Mesothelial cell of epicardium (in vitro differentiated cells): ENCODE data around the gene PLXNC1. TPM values are rescaled to one million over a fixed set of nuclear protein-coding genes. Genes with fewer than 3 reads are reported as not detected.

Experiments used
- DNase-seq, 2 experiments: peaks; one replicate each; pipeline ENCODE4 v3.0.0; 2021; ENCODE audit warnings: low spot score in 2 of 2; ENCODE audit not compliant: unreplicated experiment in 2 of 2
- H3K27ac Mint-ChIP-seq: 2 replicates; pipeline ENCODE4 v1.8.0; 2021; ENCODE audit warnings: mixed read lengths
- H3K27me3 Mint-ChIP-seq: 2 replicates; pipeline ENCODE4 v1.8.0; 2021; ENCODE audit warnings: low read depth, mixed read lengths
- H3K36me3 Mint-ChIP-seq: 2 replicates; pipeline ENCODE4 v1.8.0; 2021; ENCODE audit warnings: mixed read lengths
- H3K4me1 Mint-ChIP-seq: 2 replicates; pipeline ENCODE4 v1.8.0; 2021; ENCODE audit warnings: mixed read lengths
- H3K4me3 Mint-ChIP-seq: 2 replicates; pipeline ENCODE4 v1.8.0; 2021; ENCODE audit warnings: mild to moderate bottlenecking, moderate library complexity, mixed read lengths
- H3K9me3 Mint-ChIP-seq: 2 replicates; pipeline ENCODE4 v1.8.0; 2021; ENCODE audit warnings: mixed read lengths
- CTCF ChIP-seq: fragments of 200-600 bp; sonication (generic); IDR thresholded peaks from one replicate; pipeline ENCODE4 v1.5.0; 2021; ENCODE audit warnings: antibody characterized with exemption; ENCODE audit not compliant: unreplicated experiment
- total RNA-seq: library from RNA; stranded (reverse); gene quantifications from 3 replicates; pipeline ENCODE4 v1.2.1, GENCODE V29; 2021

The PLXNC1 gene
- total RNA-seq, 1 donor from 2014 or later, result 3.4 TPM

- peaks cover 9% of the 10 kb centered on the region for H3K4me1 Mint-ChIP-seq
- no peak for TF ChIP-seq CTCF
- H3K9me3 Mint-ChIP-seq, result peaks cover under 1% of the 10 kb centered on the region
- no peak overlapping the region for H3K4me3 Mint-ChIP-seq
- no peaks in the 10 kb centered on the region for H3K36me3 Mint-ChIP-seq
- no peak for DNase-seq
- no peak overlapping the region for H3K27ac Mint-ChIP-seq
- H3K27me3 Mint-ChIP-seq, result peaks cover 48% of the 10 kb centered on the region
Measured at GRCh38 chr12:94167071-94167755, 18.8 kb downstream of the PLXNC1 start.

GRCh38 chr12:94167756-94168416 is 19.5 kb downstream of the PLXNC1 start:
- no peak overlapping the region for H3K4me3 Mint-ChIP-seq
- H3K9me3 Mint-ChIP-seq, result no peaks in the 10 kb centered on the region
- H3K27me3 Mint-ChIP-seq, result peaks cover 46% of the 10 kb centered on the region
- peaks cover 9% of the 10 kb centered on the region for H3K4me1 Mint-ChIP-seq
- H3K36me3 Mint-ChIP-seq, result no peaks in the 10 kb centered on the region
- no peak for TF ChIP-seq CTCF
- H3K27ac Mint-ChIP-seq, result no peak overlapping the region
- no peak for DNase-seq

- Mint-ChIP-seq H3K4me3 (no peak overlapping the region), H3K27me3 (peaks cover 40% of the 10 kb centered on the region), H3K27ac (no peak overlapping the region), H3K4me1 (peaks cover 9% of the 10 kb centered on the region), H3K9me3 (no peaks in the 10 kb centered on the region), H3K36me3 (no peaks in the 10 kb centered on the region)
- no peak for TF ChIP-seq CTCF
- DNase-seq, result no peak
Measured at GRCh38 chr12:94169495-94169894, 21.1 kb downstream of the PLXNC1 start.

GRCh38 chr12:94169966-94170689 is 21.8 kb downstream of the PLXNC1 start:
- Mint-ChIP-seq H3K4me3 (no peak overlapping the region), H3K9me3 (no peaks in the 10 kb centered on the region), H3K36me3 (no peaks in the 10 kb centered on the region), H3K4me1 (peaks cover 5% of the 10 kb centered on the region), H3K27ac (no peak overlapping the region), H3K27me3 (peaks cover 38% of the 10 kb centered on the region)
- no peak for DNase-seq
- TF ChIP-seq CTCF, result no peak

GRCh38 chr12:94170690-94171594 is 22.6 kb downstream of the PLXNC1 start:
- no peaks in the 10 kb centered on the region for H3K9me3 Mint-ChIP-seq
- no peak overlapping the region for H3K27ac Mint-ChIP-seq
- DNase-seq, result no peak
- TF ChIP-seq CTCF, result no peak
- H3K36me3 Mint-ChIP-seq, result no peaks in the 10 kb centered on the region
- peaks cover 5% of the 10 kb centered on the region for H3K4me1 Mint-ChIP-seq
- peaks cover 44% of the 10 kb centered on the region for H3K27me3 Mint-ChIP-seq
- no peak overlapping the region for H3K4me3 Mint-ChIP-seq
